GM18951 (cell line): ENCODE results near the gene NEK9.

ENCODE experiments used
- POLR2A ChIP-seq: IDR thresholded peaks from 4 replicates; pipeline ENCODE4 v1.6.1; 2011; ENCODE audit warnings: mild to moderate bottlenecking; ENCODE audit not compliant: insufficient read length, insufficient read depth; ENCODE audit errors: extremely low read depth
- in situ Hi-C: fragments of 300-500 bp; cut with MboI; formaldehyde crosslinking; loops from one replicate; pipeline ENCODE4 v1.12.0; 2022; ENCODE audit warnings: low sequenced_read_pairs, mixed read lengths, inconsistent platforms; ENCODE audit not compliant: unreplicated experiment

NEK9 gene

DNA sequence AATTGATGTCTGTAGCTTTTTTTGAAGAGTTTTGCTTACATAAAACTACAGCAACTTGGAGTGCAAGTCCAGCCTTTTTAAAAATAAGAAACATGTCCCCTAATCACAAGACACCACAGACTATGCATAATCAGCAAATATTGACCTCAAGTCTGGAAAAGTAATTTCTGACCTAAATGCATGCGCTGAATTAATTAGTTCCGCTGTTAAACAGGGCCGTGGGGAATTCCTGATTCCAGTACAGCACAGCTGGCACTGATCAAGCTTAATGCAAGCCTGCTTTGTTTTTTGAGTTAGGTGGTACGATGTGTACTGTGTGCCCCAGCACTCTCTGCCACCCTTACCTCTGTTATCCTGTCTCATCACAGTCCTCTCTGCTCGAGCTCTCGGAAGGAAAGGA, 84.8 kb downstream of the NEK9 start:
- no peak for TF ChIP-seq POLR2A
- in situ Hi-C loops, result no loop called here

DNA sequence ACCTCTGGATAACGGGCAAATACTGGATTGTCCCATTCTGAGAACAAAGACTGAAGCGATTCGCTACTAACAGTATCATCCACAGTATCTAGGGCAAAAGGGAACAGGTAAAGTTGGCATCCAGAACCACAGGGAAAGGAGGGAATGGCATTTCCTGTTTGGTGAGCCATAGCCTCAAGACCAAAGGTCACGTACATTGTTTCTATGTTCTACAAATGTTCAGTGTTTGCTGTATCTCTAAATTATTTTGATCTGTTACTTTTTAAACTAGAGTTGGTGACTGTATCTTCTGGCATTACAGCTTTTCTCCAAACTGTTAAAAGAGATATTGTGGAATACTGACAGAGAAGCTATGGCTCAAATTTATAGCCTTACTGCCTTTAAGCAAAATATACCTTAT, 85.2 kb downstream of the NEK9 start:
- in situ Hi-C loops, result no loop called here
- no peak for TF ChIP-seq POLR2A

DNA sequence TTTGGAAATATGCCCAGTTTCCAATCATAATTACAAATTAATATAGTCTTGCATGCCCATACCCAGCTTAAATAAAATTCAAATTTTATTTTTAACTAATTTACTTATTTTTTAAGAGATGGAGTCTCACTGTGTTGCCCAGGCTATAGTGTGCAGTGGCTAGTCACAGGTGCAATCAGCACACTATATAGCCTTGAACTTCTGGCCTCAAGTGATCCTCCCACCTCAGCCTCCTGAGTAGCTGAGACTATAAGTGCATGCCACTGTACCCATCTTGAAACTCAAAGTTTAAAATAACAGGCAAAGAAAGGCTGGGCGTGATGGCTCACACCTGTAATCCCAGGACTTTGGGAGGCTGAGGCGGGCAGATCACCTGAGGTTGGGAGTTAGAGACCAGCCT, 85.9 kb downstream of the NEK9 start:
- TF ChIP-seq POLR2A, result no peak

DNA sequence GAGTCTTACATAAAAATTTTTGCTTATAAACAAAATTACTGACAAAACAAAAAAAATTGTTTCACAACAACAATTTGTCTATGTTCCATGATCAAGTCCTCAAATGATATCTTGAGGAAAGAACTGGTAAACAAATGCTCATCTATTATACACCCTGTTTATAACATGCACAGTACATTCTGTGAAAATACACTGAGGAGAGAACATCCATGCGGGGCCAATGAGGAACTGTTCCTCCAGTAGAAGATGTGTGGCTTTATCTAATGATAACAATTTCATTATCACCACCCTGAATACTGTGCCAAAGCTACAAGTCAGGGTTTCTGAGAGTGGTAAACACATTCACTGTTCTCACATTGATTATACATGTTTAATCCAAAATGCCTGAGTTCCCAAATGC, 86.3 kb downstream of the NEK9 start:
- in situ Hi-C loops, result no loop called here
- TF ChIP-seq POLR2A, result no peak

More for the DNA sequence above, 85.9 kb downstream of the NEK9 start:
- in situ Hi-C loops, result no loop called here

DNA sequence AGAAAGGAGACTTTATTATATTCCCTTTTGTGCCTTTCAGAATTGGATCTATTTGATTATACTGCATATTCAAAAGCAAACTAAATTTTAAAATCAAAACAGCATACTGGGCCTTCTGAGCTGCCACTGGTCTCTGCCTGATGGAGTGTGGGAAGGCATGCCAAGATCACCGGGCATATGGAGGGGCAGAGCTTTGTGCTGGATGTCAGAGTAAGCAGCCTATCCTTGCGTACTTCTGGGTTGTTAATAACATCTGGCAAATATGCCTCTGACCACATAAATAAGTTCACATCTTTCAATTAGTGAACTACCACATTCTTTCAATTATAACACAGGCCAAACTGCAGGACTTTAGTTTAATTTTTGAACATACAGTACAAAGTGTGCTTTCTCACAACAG, 93.9 kb downstream of the NEK9 start:
- in situ Hi-C loops, result no loop called here
- TF ChIP-seq POLR2A, result no peak

DNA sequence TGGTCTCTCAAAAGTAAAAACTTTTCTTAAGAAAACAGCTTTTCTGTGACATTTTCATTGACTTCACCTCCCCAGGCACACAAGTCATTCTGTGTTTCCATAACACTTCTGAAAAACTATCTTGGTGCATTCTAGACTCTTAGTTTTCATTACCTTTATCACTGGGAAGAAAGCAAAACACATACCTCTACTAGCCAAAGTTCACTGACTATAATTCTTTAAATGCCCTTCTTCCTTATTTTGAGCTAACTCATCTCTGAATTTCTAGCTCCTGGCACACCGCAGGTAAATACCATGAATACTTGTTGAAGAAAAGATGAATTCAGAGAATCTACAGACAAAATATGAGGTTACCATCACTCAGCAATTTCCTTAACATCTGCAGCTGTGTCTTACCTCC, 96.7 kb downstream of the NEK9 start:
- TF ChIP-seq POLR2A, result no peak
- in situ Hi-C loops, result no loop called here
